ENCODE results near the gene SV2B. TPM values are rescaled to one million over a fixed set of nuclear protein-coding genes. Genes with fewer than 3 reads are reported as not detected.

SV2B gene
- total and polyA plus RNA-seq, 2 experiments from 2014 or later = 0.06 to 0.76 TPM

DNA sequence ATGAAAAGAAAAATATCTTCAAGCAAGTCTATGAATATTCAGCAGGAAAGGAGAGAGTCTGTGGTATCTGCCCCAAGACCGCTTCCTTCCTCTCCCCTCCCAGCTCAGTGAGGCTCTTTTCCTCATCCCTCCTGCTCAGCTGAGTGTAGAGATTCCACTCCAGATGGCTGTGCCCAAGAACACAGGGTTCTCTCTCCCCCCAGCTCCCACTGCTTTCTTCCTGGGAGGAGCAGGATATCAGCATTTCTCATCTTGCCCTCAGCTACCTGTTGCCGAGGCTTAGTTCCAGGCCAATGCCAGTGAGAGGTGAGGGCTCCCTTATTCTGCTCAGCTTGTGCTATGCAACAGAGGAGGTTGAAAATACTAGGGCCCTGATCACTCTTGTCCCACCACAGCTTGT, 211.9 kb downstream of the SV2B start:
- Histone ChIP-seq H3K4me2 (no peak overlapping the region), H3K79me2 (replicated peaks; ENCODE audit: insufficient read depth) (no peaks in the 10 kb centered on the region), H3K9me2 (ENCODE audit: insufficient read depth) (no peaks in the 10 kb centered on the region; the same call in 1 of the 2 replicates), H3K27me3 (ENCODE audit: insufficient read depth) (no peaks in the 10 kb centered on the region), H3K4me1 (ENCODE audit: insufficient read depth) (no peaks in the 10 kb centered on the region), H3F3A (replicated peaks; ENCODE audit: low read depth) (no peaks in the 10 kb centered on the region), H2AFZ (no peak overlapping the region), H4K20me1 (replicated peaks; ENCODE audit: insufficient read depth) (no peaks in the 10 kb centered on the region), H3K4me3 (no peak overlapping the region), H3K36me3 (ENCODE audit: insufficient read depth) (no peaks in the 10 kb centered on the region), H3K27ac (ENCODE audit: low read depth) (no peak overlapping the region)
- ATAC-seq = no peak
- H3K4me3 Mint-ChIP-seq = no peak overlapping the region
- H3K36me3 Mint-ChIP-seq (ENCODE audit: low read depth) = no peaks in the 10 kb centered on the region
- H3K9me3 Mint-ChIP-seq = no peaks in the 10 kb centered on the region; the same call in 2 of the 3 replicates
- no peak for TF ChIP-seq JUNB (IDR thresholded peaks at IDR 0.05; ENCODE audit: unreplicated experiment)
- TF ChIP-seq, protein P1, sequence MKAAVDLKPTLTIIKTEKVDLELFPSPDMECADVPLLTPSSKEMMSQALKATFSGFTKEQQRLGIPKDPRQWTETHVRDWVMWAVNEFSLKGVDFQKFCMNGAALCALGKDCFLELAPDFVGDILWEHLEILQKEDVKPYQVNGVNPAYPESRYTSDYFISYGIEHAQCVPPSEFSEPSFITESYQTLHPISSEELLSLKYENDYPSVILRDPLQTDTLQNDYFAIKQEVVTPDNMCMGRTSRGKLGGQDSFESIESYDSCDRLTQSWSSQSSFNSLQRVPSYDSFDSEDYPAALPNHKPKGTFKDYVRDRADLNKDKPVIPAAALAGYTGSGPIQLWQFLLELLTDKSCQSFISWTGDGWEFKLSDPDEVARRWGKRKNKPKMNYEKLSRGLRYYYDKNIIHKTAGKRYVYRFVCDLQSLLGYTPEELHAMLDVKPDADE (IDR thresholded peaks at IDR 0.05) = no peak
- peaks cover 2% of the 10 kb centered on the region; the same call in 1 of the 3 replicates for H3K4me1 Mint-ChIP-seq
- no peak overlapping the region for H3K27ac Mint-ChIP-seq
- no peak for DNase-seq (ENCODE audit: low spot score)
- H3K27me3 Mint-ChIP-seq (ENCODE audit: insufficient read depth, low read depth, poor library complexity) = peaks cover 6% of the 10 kb centered on the region

DNA sequence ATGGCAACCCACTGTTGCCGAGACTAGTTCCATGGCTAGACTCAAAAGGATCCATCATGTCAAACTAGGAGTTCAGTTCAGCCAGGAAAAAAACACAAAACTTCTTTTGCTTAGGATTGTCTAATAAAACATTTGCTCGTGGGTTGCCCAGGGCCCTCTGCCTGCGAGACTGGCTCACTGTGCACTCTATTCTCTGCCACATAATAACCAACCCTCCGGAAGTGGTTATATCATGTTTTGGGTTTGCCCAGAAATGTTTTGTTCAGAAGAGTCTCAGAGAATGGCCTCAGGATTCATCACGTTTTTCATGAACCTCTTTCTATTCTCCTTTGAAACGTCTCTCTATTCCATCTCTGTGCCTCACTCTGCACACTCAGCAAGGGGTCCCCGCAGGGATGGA, 216.1 kb downstream of the SV2B start:
- H3K9me3 Mint-ChIP-seq = no peaks in the 10 kb centered on the region; the same call in 2 of the 3 replicates
- TF ChIP-seq, protein P2, sequence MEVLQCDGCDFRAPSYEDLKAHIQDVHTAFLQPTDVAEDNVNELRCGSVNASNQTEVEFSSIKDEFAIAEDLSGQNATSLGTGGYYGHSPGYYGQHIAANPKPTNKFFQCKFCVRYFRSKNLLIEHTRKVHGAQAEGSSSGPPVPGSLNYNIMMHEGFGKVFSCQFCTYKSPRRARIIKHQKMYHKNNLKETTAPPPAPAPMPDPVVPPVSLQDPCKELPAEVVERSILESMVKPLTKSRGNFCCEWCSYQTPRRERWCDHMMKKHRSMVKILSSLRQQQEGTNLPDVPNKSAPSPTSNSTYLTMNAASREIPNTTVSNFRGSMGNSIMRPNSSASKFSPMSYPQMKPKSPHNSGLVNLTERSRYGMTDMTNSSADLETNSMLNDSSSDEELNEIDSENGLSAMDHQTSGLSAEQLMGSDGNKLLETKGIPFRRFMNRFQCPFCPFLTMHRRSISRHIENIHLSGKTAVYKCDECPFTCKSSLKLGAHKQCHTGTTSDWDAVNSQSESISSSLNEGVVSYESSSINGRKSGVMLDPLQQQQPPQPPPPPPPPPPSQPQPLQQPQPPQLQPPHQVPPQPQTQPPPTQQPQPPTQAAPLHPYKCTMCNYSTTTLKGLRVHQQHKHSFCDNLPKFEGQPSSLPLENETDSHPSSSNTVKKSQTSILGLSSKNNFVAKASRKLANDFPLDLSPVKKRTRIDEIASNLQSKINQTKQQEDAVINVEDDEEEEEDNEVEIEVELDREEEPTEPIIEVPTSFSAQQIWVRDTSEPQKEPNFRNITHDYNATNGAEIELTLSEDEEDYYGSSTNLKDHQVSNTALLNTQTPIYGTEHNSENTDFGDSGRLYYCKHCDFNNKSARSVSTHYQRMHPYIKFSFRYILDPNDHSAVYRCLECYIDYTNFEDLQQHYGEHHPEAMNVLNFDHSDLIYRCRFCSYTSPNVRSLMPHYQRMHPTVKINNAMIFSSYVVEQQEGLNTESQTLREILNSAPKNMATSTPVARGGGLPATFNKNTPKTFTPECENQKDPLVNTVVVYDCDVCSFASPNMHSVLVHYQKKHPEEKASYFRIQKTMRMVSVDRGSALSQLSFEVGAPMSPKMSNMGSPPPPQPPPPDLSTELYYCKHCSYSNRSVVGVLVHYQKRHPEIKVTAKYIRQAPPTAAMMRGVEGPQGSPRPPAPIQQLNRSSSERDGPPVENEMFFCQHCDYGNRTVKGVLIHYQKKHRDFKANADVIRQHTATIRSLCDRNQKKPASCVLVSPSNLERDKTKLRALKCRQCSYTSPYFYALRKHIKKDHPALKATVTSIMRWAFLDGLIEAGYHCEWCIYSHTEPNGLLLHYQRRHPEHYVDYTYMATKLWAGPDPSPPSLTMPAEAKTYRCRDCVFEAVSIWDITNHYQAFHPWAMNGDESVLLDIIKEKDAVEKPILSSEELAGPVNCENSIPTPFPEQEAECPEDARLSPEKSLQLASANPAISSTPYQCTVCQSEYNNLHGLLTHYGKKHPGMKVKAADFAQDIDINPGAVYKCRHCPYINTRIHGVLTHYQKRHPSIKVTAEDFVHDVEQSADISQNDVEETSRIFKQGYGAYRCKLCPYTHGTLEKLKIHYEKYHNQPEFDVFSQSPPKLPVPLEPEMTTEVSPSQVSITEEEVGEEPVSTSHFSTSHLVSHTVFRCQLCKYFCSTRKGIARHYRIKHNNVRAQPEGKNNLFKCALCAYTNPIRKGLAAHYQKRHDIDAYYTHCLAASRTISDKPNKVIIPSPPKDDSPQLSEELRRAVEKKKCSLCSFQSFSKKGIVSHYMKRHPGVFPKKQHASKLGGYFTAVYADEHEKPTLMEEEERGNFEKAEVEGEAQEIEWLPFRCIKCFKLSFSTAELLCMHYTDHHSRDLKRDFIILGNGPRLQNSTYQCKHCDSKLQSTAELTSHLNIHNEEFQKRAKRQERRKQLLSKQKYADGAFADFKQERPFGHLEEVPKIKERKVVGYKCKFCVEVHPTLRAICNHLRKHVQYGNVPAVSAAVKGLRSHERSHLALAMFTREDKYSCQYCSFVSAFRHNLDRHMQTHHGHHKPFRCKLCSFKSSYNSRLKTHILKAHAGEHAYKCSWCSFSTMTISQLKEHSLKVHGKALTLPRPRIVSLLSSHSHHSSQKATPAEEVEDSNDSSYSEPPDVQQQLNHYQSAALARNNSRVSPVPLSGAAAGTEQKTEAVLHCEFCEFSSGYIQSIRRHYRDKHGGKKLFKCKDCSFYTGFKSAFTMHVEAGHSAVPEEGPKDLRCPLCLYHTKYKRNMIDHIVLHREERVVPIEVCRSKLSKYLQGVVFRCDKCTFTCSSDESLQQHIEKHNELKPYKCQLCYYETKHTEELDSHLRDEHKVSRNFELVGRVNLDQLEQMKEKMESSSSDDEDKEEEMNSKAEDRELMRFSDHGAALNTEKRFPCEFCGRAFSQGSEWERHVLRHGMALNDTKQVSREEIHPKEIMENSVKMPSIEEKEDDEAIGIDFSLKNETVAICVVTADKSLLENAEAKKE (CRISPR knock-in tag; IDR thresholded peaks at IDR 0.05) = no peak
- TF ChIP-seq POLR2AphosphoS5 (IDR thresholded peaks at IDR 0.05; ENCODE audit: low read depth) (no peak), EZH2 (IDR thresholded peaks at IDR 0.05; ENCODE audit: low read depth, unreplicated experiment) (no peak)
- no peaks in the 10 kb centered on the region for H4K20me1 ChIP-seq (replicated peaks; ENCODE audit: insufficient read depth)

More for the DNA sequence above, 216.1 kb downstream of the SV2B start:
- Histone ChIP-seq H3K36me3 (ENCODE audit: insufficient read depth) (no peaks in the 10 kb centered on the region), H3K9me2 (ENCODE audit: insufficient read depth) (no peaks in the 10 kb centered on the region; the same call in 1 of the 2 replicates), H3F3A (replicated peaks; ENCODE audit: low read depth) (no peaks in the 10 kb centered on the region), H3K27me3 (ENCODE audit: insufficient read depth) (no peaks in the 10 kb centered on the region), H2AFZ (no peak overlapping the region), H3K4me3 (no peak overlapping the region), H3K4me1 (ENCODE audit: insufficient read depth) (no peaks in the 10 kb centered on the region), H3K4me2 (no peak overlapping the region), H3K27ac (ENCODE audit: low read depth) (no peak overlapping the region), H3K79me2 (replicated peaks; ENCODE audit: insufficient read depth) (no peaks in the 10 kb centered on the region)
- no peak for ATAC-seq
- no peaks in the 10 kb centered on the region for H3K36me3 Mint-ChIP-seq (ENCODE audit: low read depth)
- no peak for DNase-seq (ENCODE audit: low spot score)
- H3K4me3 Mint-ChIP-seq = no peak overlapping the region
- H3K4me1 Mint-ChIP-seq = no peaks in the 10 kb centered on the region
- no peak overlapping the region for H3K27ac Mint-ChIP-seq
- peaks cover 2% of the 10 kb centered on the region for H3K27me3 Mint-ChIP-seq (ENCODE audit: insufficient read depth, low read depth, poor library complexity)
